Cardiac atrium fibroblast (primary cell): ENCODE data around the gene RAB1A. TPM values are rescaled to one million over a fixed set of nuclear protein-coding genes. Genes with fewer than 3 reads are reported as not detected.

Experiments used
- total RNA-seq: library from RNA; depleted of rRNA; stranded (reverse); fragments of >200 nt; gene quantifications from 2 replicates; pipeline ENCODE4 v1.2.3, GENCODE V29; 2015

The RAB1A gene
- 82.0 and 93.8 TPM in 2 replicates for total RNA-seq

DNA sequence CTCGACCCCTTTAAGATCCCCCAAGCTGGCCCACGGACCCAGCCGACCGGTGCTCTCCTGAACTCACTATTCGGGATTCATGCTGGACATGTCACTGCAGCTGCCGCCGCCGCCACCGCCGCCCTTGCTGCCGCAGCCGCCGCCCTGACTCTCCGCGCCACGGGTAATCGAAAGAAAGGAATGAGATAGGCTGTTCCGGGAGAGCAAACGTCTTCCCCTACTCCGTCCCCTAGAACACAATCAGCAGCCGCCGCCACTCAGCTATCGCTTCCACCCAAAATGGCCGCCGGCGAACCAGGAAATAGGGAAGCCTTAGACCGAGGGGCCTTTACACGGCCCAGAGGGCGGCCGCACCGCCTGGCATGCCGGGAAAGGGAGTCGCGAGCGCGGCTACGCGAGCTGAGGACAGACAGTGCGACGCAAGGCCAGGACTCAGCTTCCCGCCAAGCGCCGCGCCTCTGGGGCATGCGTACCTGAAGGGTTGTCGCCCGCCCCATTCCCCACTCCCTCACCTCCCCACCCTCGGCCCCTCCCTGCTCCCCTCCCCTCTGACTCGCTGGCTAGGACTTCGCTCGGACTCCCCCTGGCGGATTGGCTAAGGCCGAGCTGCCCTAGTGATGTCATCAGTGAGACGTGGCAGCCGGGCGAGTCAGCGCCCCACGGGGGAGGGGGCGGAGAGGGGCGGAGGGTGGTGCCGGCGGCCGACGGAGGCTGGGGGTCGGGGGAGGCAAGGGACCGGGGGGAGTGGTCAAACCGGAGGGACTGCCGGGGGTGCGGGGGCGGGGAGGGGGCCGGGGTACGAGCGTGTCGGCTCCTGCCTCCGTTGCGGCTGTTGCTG, at the start of gene RAB1A:
TSS of gene RAB1A (minus strand) at position 281 of the 838 bp plus-strand sequence. CDS start at position 90, 191 bp downstream.

GRCh38 chr2:65056215-65057053, 73.5 kb downstream of the RAB1A start, which contains the start of gene CEP68:
Gene CEP68 (plus strand): TSS chr2:65056416. CDS start chr2:65069445, 13,029 bp downstream.

Other genes starting within 250 kb of the RAB1A start
- gene SLC1A4, start 140.7 kb downstream of the RAB1A start, total RNA-seq: 20.9 and 22.9 TPM in 2 replicates
- gene CEP68, start 73.7 kb downstream of the RAB1A start, total RNA-seq: 7.6 and 14.6 TPM in 2 replicates
- gene ACTR2, start 97.7 kb upstream of the RAB1A start, total RNA-seq: 69.3 and 88.5 TPM in 2 replicates